ENCODE results near the gene PATJ. TPM values are rescaled to one million over a fixed set of nuclear protein-coding genes. Genes with fewer than 3 reads are reported as not detected.
"Not testable (repeated sequence)": the region's sequence is repeated elsewhere in the genome, so short reads cannot be mapped to it uniquely, and the experiment has no call there.

The PATJ gene
- total RNA-seq, 6 experiments from 2014 or later = 19.0 to 49.0 (median 26.7) TPM

DNA sequence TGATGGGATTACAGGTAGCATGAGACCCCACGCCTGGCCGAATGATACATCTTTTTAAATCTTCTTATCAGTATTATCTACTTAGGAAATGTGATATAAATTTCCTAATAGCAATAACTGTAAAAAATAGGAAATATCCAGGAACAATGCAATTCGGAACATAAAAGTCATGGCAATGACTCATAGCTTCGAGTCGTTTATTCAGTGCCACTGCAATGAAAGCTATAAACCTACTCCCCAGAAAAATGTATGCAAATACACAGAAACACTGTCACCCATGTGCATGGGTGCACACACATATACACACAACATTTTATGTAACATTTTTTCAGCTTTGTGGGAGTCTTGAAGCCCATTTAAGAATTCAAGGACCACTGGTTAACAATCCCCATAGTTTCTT is 194.6 kb downstream of the PATJ start:
- no peaks in the 10 kb centered on the region for H3K36me3 ChIP-seq
- no peak for TF ChIP-seq POLR2A (IDR thresholded peaks at IDR 0.05)
- TF ChIP-seq, protein P1, sequence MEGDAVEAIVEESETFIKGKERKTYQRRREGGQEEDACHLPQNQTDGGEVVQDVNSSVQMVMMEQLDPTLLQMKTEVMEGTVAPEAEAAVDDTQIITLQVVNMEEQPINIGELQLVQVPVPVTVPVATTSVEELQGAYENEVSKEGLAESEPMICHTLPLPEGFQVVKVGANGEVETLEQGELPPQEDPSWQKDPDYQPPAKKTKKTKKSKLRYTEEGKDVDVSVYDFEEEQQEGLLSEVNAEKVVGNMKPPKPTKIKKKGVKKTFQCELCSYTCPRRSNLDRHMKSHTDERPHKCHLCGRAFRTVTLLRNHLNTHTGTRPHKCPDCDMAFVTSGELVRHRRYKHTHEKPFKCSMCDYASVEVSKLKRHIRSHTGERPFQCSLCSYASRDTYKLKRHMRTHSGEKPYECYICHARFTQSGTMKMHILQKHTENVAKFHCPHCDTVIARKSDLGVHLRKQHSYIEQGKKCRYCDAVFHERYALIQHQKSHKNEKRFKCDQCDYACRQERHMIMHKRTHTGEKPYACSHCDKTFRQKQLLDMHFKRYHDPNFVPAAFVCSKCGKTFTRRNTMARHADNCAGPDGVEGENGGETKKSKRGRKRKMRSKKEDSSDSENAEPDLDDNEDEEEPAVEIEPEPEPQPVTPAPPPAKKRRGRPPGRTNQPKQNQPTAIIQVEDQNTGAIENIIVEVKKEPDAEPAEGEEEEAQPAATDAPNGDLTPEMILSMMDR (IDR thresholded peaks at IDR 0.05) = no peak
- no peak for ATAC-seq
- H3K27me3 ChIP-seq = no peaks in the 10 kb centered on the region
- intact Hi-C loops (cut with DNase I) = no loop called here
- H3K4me1 ChIP-seq = no peaks in the 10 kb centered on the region
- no peak overlapping the region for H3K27ac ChIP-seq
- WGBS (ENCODE audit: insufficient coverage, low coverage, low lambda C conversion rate, missing lambda C conversion rate) = 74% methylated on average over 5 of the region's 5 CpGs
- H3K4me3 ChIP-seq = no peak overlapping the region
- DNase-seq = no peak
- H3K9me3 ChIP-seq = no peaks in the 10 kb centered on the region

DNA sequence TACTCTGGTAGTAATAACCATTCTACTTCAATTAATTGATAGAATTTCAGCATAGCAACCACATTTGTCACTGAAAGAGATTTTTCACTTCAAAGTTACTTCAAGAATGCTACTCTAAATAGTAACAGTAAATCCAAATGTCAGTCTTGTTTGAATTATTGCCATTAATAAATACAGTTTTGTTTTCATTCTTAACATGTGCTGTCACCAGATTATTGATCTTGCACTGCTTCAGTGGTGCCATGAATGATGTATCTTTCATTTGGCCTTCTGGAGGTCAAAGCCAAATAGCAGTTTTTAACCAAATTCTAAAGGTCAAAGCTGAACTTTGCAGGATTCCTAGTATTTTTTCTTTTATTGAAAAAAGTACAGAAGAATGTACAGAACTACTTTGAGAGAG is 199.5 kb downstream of the PATJ start:
- Histone ChIP-seq H3K4me3 (no peak overlapping the region), H3K27ac (no peak overlapping the region), H3K4me1 (no peaks in the 10 kb centered on the region), H3K9me3 (no peaks in the 10 kb centered on the region), H3K36me3 (no peaks in the 10 kb centered on the region), H3K27me3 (no peaks in the 10 kb centered on the region)
- no peak for TF ChIP-seq POLR2A (IDR thresholded peaks at IDR 0.05)
- TF ChIP-seq, protein P1 (IDR thresholded peaks at IDR 0.05) = no peak
- DNase-seq = no peak
- intact Hi-C loops (cut with DNase I) = no loop called here
- peak in 1 of 4 donors; percentile 35 for ATAC-seq

DNA sequence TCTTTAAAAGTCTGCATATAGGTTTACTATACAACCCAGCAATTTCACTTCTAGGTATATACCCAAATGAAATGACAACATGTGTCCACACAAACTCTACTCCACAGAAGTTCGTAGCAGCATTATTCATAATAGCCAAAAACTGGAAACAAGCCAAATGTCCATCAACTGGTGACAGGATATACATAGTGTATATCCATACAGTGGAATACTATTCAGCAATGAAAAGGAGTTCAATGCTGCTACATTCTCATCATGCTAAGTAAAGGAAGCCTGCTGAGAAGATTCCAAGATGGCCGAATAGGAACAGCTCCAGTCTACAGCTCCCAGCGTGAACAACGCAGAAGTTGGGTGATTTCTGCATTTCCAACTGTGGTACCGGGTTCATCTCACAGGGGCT is 200.6 kb downstream of the PATJ start:
- no peaks in the 10 kb centered on the region for H3K36me3 ChIP-seq
- no peaks in the 10 kb centered on the region for H3K4me1 ChIP-seq
- intact Hi-C loops (cut with DNase I) = no loop called here
- H3K9me3 ChIP-seq = no peaks in the 10 kb centered on the region
- no peak overlapping the region for H3K27ac ChIP-seq
- TF ChIP-seq, protein P1 (IDR thresholded peaks at IDR 0.05) = no peak
- TF ChIP-seq POLR2A (IDR thresholded peaks at IDR 0.05) = no peak
- no peak for DNase-seq
- ATAC-seq = no peak
- WGBS (ENCODE audit: insufficient coverage, low coverage, low lambda C conversion rate, missing lambda C conversion rate) = 90% methylated on average over 2 of the region's 5 CpGs
- H3K4me3 ChIP-seq = no peak overlapping the region
- no peaks in the 10 kb centered on the region for H3K27me3 ChIP-seq

DNA sequence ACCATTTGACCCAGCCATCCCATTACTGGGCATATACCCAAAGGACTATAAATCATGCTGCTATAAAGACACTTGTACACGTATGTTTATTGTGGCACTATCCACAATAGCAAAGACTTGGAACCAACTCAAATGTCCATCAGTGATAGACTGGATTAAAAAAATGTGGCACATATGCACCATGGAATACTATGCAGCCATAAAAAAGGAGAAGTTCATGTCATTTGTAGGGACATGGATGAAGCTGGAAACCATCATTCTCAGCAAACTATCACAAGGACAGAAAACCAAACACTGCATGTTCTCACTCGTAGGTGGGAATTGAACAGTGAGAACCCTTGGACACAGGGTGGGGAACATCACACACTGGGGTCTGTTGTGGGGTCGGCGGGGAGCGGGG is 206.4 kb downstream of the PATJ start:
- ATAC-seq; H3K4me3 ChIP-seq; DNase-seq; H3K27ac ChIP-seq; H3K4me1 ChIP-seq; H3K9me3 ChIP-seq; H3K36me3 ChIP-seq; H3K27me3 ChIP-seq; intact Hi-C loops (cut with DNase I): not testable (repeated sequence)
- 92% methylated on average over 4 of the region's 5 CpGs for WGBS (ENCODE audit: insufficient coverage, low coverage, low lambda C conversion rate, missing lambda C conversion rate)

DNA sequence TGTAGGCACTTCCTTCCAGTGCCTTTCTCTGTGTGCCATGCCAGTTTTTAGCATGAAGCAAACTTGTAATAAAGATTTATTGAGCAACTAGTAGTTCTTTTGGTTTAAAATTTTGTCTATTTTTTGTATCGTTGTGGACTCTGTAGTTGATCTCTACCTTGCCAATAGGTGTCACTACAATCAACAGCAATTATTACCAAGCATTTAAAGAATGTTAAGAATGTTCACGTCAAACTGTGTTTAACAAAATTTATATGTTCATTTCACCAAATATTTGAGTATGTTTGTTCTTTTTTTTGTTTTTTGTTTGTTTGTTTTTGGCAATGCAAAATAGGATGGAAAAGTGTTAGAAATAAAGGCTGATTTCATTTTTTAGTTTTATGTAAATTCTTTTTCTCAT is 208.1 kb downstream of the PATJ start:
- ATAC-seq (peak in 2 of 4 donors; percentile 34 to 52), DNase-seq (no peak)
- intact Hi-C loops (cut with DNase I) = no loop called here
- TF ChIP-seq, protein P1 (IDR thresholded peaks at IDR 0.05) = peak; percentile 31 to 47 (median 39)
- TF ChIP-seq POLR2A (IDR thresholded peaks at IDR 0.05) = no peak
- H3K9me3 ChIP-seq = no peaks in the 10 kb centered on the region
- no peak overlapping the region for H3K27ac ChIP-seq
- no peaks in the 10 kb centered on the region for H3K27me3 ChIP-seq
- 31% methylated on average over 2 of the region's 2 CpGs for WGBS (ENCODE audit: insufficient coverage, low coverage, low lambda C conversion rate, missing lambda C conversion rate)
- no peak overlapping the region for H3K4me3 ChIP-seq
- H3K36me3 ChIP-seq = no peaks in the 10 kb centered on the region
- H3K4me1 ChIP-seq = no peaks in the 10 kb centered on the region
